ENCODE data around the gene CDKL2.
"Not testable (repeated sequence)": the region's sequence is repeated elsewhere in the genome, so short reads cannot be mapped to it uniquely, and the experiment has no call there.

The CDKL2 gene

GRCh38 chr4:75630174-75630936 lies at the start of gene CDKL2:
TSS of gene CDKL2 (minus strand) at chr4:75630528. CDS start at chr4:75625988, 4,540 bp downstream.
- peak; percentile 58 for DNase-seq (ENCODE audit: low spot score)

DNA sequence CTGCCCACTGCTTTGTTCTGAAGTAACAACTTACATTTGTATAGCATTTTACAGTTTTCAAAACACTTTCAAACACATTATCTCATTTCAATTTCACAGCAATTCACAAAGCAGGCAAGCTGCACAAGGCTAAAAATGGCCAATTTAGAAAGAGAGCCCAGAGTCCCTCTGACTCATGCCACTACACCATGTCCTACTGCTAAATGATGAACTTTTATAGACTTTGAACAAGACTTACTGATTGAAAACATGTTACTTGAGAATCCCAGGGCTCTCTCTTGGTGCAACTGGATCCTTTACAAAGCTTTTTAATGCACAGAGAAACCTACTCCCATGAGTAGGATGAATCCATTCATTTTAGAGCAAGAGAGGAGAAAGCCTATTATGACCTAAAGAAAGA lies 48.6 kb upstream of the CDKL2 start:
- no peak for DNase-seq (ENCODE audit: low spot score)

- DNase-seq (ENCODE audit: low spot score), result no peak
Measured at GRCh38 chr4:75678473-75678872, 48.1 kb upstream of the CDKL2 start.

DNA sequence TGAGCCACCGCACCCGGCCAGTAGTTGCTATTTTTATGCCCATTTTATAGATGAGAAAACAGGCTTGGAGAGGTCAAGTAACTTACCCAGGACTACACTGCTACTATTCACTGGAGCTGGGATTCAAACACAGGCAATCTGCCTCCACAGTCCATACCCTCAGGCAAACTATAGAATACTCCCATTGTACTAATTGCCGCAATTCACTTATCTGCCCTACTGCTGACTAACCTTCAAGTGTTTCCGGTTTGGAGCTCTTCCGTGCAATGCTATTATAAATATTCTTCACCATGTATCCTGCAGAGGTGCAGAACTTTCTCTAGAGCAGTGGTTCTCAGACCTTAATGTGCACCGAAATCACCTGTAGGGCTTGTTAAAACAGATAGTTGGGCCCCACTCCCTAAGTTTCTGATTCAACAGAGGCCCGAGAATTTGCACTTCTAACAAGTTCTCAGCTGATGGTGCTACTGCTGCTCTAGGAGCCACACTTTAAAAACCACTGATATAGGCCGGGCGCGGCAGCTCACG lies 44.7 kb upstream of the CDKL2 start:
- no peak for DNase-seq (ENCODE audit: low spot score)

- DNase-seq (ENCODE audit: low spot score), result no peak
Measured at GRCh38 chr4:75673959-75674328, 43.6 kb upstream of the CDKL2 start.

- DNase-seq (ENCODE audit: low spot score), result peak; percentile 98
Measured at GRCh38 chr4:75673027-75673958, 43.0 kb upstream of the CDKL2 start, which contains the start of gene G3BP2. TSS of gene G3BP2 (minus strand) at chr4:75673411. CDS start at chr4:75662025, 11,386 bp downstream.

- DNase-seq (ENCODE audit: low spot score), result peak; percentile 58
Measured at GRCh38 chr4:75672461-75673026, 42.2 kb upstream of the CDKL2 start.

GRCh38 chr4:75671802-75672421 lies 41.6 kb upstream of the CDKL2 start:
- peak; percentile 24 for DNase-seq (ENCODE audit: low spot score)

- DNase-seq (ENCODE audit: low spot score), result no peak
Measured at GRCh38 chr4:75668596-75668995, 38.3 kb upstream of the CDKL2 start.

DNA sequence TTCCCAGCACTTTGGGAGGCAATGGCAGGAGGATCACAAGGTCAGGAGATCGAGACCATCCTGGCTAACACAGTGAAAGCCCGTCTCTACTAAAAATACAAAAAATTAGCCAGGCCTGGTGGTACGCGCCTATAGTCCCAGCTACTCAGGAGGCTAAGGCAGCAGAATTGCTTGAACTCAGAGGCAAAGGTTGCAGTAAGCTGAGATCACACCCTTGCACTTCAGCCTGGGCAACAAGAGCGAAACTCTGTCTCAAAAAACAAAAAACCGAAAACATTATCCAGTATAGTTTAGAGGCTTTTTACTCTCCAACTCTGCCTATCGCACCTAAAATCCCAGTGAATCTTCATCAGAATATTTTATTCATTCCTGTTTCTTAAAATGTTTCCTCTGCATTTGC lies 37.3 kb upstream of the CDKL2 start:
- DNase-seq (ENCODE audit: low spot score), result not testable (repeated sequence)

DNA sequence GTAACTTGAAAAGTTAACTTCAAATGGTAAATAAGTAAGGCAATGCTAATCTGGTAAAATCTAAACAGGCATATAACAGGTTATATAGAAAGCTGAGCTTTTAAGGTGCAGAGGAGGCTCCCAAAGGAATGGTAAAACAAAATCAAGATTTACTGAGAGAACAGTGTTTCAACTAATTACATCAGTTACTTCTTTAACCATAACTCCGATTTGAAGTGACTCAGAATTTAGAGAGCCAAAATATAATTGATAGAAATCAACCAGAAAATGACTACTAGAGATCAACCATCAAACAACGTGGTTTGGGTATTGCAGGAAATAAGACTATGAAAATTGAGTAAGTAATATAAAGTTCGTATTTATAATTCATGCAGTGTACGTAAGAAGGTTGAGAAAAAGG lies 36.0 kb upstream of the CDKL2 start:
- DNase-seq (ENCODE audit: low spot score), result no peak

GRCh38 chr4:75664604-75665003 lies 34.3 kb upstream of the CDKL2 start:
- not testable (repeated sequence) for DNase-seq (ENCODE audit: low spot score)

GRCh38 chr4:75662626-75663025 lies 32.3 kb upstream of the CDKL2 start:
- DNase-seq (ENCODE audit: low spot score), result no peak

- no peak for DNase-seq (ENCODE audit: low spot score)
Measured at GRCh38 chr4:75660491-75660890, 30.2 kb upstream of the CDKL2 start.

DNA sequence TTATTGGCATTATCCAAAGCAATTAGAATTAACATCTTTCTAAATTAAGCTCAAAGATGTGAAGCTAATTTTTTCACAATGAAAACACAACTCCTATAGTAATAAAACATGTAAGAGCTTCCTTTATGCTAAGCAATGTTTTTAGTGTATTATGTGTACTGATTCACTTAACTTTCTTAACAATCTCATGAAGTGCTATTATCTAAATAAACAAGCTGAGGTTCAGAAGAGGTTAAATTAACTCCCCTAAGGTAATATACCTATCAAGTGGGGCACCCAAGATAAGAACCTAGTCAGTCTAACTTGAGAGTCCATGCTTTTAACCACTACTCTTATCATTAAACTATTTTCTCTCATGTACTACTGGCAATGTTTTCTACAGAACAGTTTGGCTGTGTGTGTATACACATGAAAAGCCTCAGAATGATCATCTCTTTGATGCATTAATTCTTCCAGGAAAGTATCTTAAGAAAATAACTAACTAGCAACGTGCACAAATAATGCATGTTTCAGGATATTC lies 29.2 kb upstream of the CDKL2 start:
- no peak for DNase-seq (ENCODE audit: low spot score)

DNA sequence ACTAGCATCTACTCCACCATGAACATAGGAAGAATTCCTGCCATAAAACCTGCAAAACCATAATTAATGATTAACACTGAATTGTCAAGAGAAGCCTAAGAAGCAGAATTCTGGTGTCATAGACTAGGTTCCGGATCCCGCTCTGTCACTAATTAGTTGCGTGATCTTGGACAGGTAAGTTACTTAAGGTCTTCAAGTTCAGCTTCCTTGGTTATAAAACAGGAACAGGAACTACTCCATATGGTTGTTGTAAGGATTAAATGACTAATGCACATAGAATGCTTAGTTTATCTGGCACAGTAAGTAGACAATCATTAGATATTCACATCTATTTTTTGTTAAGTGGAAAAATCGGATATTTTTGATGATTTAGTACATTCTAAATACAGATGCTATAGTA lies 28.5 kb upstream of the CDKL2 start:
- no peak for DNase-seq (ENCODE audit: low spot score)

- no peak for DNase-seq (ENCODE audit: low spot score)
Measured at GRCh38 chr4:75655562-75655961, 25.2 kb upstream of the CDKL2 start.

DNA sequence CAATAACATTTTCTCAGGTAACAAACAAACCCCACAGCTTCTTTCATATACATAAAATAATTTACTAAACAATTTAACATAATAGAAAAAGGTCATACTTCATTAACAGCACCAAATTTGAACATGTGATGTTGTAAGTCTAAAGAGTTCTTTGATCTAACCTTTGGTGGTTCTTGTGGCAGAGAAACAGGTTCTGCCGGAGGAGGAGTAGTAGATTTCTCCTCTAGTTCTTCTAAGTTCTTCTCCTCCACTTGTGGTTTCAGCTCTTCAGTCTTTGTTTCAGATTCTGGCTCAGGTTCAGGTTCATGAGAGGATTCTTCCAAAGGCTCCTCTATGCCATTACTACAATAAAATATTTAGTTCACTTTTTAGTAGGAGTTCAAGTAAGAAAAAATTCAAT lies 24.6 kb upstream of the CDKL2 start:
- no peak for DNase-seq (ENCODE audit: low spot score)

DNA sequence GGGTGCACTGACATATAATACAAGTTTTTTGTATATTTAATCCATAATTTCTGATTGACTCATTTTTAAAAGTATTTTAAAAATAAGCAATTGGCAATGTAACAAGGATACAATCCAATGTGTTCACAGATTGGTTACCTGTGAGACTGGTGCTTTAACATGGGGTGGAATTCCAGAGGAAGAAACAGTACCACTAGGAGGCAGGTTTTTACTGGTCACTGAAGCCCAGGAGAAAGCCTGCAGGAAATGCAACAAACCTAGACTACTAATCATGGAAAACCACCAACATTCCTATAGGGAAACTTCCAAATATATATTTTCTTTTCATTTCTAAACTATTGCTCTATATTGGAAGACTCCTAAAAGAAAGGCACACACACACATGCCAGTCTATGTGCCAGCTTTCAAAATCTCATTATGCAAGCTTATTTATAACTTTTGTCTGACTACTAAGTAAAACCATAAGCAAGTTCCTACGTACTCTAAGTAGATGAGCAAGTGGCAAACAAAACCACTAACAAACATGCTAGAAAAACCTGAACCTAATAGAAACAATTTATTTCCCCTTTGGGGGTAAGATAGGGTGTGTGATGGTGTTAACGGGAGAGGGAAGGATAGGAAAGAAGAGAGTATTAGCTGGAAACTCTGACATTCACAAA lies 23.6 kb upstream of the CDKL2 start:
- no peak for DNase-seq (ENCODE audit: low spot score)

- DNase-seq (ENCODE audit: low spot score), result no peak
Measured at GRCh38 chr4:75644095-75644494, 13.8 kb upstream of the CDKL2 start.

DNA sequence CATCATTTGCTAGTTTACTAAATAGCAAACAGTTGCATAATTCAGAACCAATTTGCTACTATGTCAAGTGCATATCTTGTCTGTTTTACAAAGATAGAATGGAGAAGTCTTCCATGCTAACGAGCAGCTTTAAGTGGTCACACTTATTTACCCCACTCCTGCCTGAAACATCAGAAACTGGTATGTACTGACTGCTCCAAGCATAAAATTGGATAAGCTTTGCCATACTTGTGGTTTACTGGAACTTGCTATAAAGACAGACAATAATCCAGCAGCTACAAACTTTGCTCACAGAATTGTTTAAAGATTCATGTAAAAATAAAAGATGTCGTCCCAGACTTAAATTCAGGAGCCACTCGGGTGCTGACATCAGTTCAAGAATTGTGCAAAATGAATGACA lies 13.3 kb upstream of the CDKL2 start:
- DNase-seq (ENCODE audit: low spot score), result no peak

All from hepatic stellate cell (primary cell).